Mucosa of stomach (tissue), 1 donor: ENCODE measurements around the gene BICC1.

Experiments used
- H3K27me3 ChIP-seq: one replicate; pipeline ENCODE4 v1.7.0; 2013; ENCODE audit warnings: mild to moderate bottlenecking, low read length; ENCODE audit not compliant: control insufficient read depth, insufficient read depth
- H3K36me3 ChIP-seq: one replicate; pipeline ENCODE4 v1.7.0; 2013; ENCODE audit warnings: low read length; ENCODE audit not compliant: control insufficient read depth, insufficient read depth
- H3K4me1 ChIP-seq: one replicate; pipeline ENCODE4 v1.7.0; 2013; ENCODE audit warnings: mild to moderate bottlenecking, low read length; ENCODE audit not compliant: control insufficient read depth, insufficient read depth
- H3K4me3 ChIP-seq: one replicate; pipeline ENCODE4 v1.7.0; 2013; ENCODE audit warnings: low read length
- H3K9ac ChIP-seq: one replicate; pipeline ENCODE4 v1.7.0; 2013; ENCODE audit warnings: mild to moderate bottlenecking, low read length, moderate library complexity
- H3K9me3 ChIP-seq: one replicate; pipeline ENCODE4 v1.7.0; 2013; ENCODE audit warnings: mild to moderate bottlenecking, low read length, moderate library complexity; ENCODE audit not compliant: control insufficient read depth
- donor health status: Pancreatic carcinoma.

The BICC1 gene

GRCh38 chr10:58818900-58819299, 306.2 kb downstream of the BICC1 start:
- H3K4me3 ChIP-seq, result no peak overlapping the region
- no peaks in the 10 kb centered on the region for H3K36me3 ChIP-seq
- H3K27me3 ChIP-seq, result no peaks in the 10 kb centered on the region
- no peaks in the 10 kb centered on the region for H3K4me1 ChIP-seq
- H3K9ac ChIP-seq, result no peak overlapping the region
- H3K9me3 ChIP-seq, result no peaks in the 10 kb centered on the region

- H3K36me3 ChIP-seq, result no peaks in the 10 kb centered on the region
- no peaks in the 10 kb centered on the region for H3K4me1 ChIP-seq
- H3K9me3 ChIP-seq, result no peaks in the 10 kb centered on the region
- H3K9ac ChIP-seq, result no peak overlapping the region
- no peak overlapping the region for H3K4me3 ChIP-seq
- H3K27me3 ChIP-seq, result no peaks in the 10 kb centered on the region
Measured at GRCh38 chr10:58820386-58820785, 307.7 kb downstream of the BICC1 start.

DNA sequence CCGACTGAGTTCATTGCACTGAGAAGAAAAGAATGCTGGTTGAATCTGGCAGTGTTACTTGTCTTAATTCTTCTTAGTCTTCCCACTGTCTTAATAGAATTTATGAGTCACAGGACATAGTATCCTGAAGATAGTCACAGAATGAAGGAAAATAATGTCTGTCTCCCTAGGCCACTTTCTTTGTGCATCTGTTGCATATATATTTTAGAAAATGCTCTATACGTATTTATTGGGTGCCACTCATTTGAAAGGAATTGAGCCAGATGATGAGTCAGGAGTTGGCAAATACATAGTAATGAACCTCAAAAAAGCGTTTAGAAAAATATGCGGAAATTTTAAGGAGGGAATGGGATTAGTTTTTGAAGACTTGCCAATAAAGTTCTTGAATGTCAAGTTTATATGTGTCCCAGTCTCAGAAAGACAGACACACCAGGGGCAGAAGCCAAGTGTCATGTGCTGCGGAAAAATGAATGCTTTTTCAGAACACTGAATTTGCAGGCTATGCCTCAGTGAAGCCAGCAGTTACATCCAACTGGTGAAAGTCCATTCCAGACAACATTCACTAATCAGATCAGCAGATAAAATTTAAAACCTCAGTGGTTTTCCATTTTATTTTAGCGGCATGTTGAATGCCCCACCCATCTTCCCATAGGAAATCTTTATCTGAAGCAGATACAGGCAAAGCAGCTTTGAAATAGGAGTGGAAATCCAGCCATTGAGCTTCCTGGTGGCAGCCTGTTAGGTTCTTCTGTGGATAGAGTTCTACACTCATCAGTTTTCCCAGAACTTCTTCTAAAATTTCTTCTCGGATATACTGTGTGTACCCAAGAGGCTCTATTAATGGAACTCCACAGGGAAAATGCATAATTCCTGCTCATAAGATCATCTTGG, 308.4 kb downstream of the BICC1 start:
- Histone ChIP-seq H3K4me3 (no peak overlapping the region), H3K27me3 (no peaks in the 10 kb centered on the region), H3K4me1 (no peaks in the 10 kb centered on the region), H3K9ac (no peak overlapping the region), H3K9me3 (no peaks in the 10 kb centered on the region), H3K36me3 (no peaks in the 10 kb centered on the region)

- Histone ChIP-seq H3K9me3 (no peaks in the 10 kb centered on the region), H3K27me3 (no peaks in the 10 kb centered on the region), H3K36me3 (no peaks in the 10 kb centered on the region), H3K4me1 (no peaks in the 10 kb centered on the region), H3K4me3 (no peak overlapping the region), H3K9ac (no peak overlapping the region)
Measured at GRCh38 chr10:58821752-58822056, 309.0 kb downstream of the BICC1 start.

DNA sequence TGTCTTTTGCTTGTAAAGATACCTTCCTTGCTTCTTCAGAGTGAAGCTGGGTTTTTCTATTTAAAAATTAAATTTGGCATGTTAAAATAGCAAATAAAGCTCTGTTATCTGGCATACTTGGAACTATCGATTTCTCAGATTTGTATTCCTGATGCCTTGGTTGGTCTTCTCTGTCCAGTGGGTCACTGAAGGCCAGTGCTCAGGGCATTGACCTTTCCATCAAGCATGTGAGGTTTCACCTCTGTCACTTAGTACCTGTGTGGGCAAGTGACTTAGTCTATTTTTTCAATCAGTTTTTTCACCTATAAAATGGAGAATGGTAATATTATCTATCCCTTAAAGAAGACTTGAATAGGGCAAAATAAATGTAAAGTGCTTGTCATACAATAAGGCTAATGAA, 311.3 kb downstream of the BICC1 start:
- H3K9ac ChIP-seq, result no peak overlapping the region
- no peaks in the 10 kb centered on the region for H3K36me3 ChIP-seq
- no peaks in the 10 kb centered on the region for H3K27me3 ChIP-seq
- H3K4me1 ChIP-seq, result no peaks in the 10 kb centered on the region
- no peak overlapping the region for H3K4me3 ChIP-seq
- H3K9me3 ChIP-seq, result no peaks in the 10 kb centered on the region

GRCh38 chr10:58824396-58824795, 311.7 kb downstream of the BICC1 start:
- no peaks in the 10 kb centered on the region for H3K36me3 ChIP-seq
- H3K27me3 ChIP-seq, result no peaks in the 10 kb centered on the region
- H3K4me1 ChIP-seq, result no peaks in the 10 kb centered on the region
- H3K9ac ChIP-seq, result no peak overlapping the region
- no peaks in the 10 kb centered on the region for H3K9me3 ChIP-seq
- no peak overlapping the region for H3K4me3 ChIP-seq

DNA sequence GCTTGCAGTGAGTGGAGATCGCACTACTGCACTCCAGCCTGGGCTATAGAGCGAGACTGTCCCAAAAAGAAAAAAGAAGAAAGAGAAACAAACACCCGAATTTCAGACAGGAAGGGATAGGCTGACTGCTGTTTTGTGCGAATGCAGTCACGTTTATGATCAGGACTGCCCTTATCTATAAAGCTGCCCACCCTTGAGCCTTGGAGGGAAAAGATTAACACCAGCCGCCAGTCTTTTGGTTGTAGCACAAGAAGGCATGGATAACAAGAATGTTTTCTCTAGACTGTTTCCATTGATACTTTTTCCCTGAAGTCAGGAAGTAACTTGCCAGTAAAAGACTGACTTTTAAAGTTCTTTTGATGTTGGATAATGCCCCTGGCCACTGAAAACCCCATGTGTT, 314.0 kb downstream of the BICC1 start:
- Histone ChIP-seq H3K36me3 (no peaks in the 10 kb centered on the region), H3K27me3 (no peaks in the 10 kb centered on the region), H3K9me3 (no peaks in the 10 kb centered on the region), H3K9ac (no peak overlapping the region), H3K4me3 (no peak overlapping the region), H3K4me1 (no peaks in the 10 kb centered on the region)

- Histone ChIP-seq H3K9me3 (no peaks in the 10 kb centered on the region), H3K4me1 (no peaks in the 10 kb centered on the region), H3K36me3 (no peaks in the 10 kb centered on the region), H3K9ac (no peak overlapping the region), H3K27me3 (no peaks in the 10 kb centered on the region), H3K4me3 (no peak overlapping the region)
Measured at GRCh38 chr10:58827381-58827780, 314.7 kb downstream of the BICC1 start.

GRCh38 chr10:58829839-58830238, 317.2 kb downstream of the BICC1 start:
- Histone ChIP-seq H3K4me3 (no peak overlapping the region), H3K27me3 (no peaks in the 10 kb centered on the region), H3K9me3 (no peaks in the 10 kb centered on the region), H3K4me1 (no peaks in the 10 kb centered on the region), H3K36me3 (no peaks in the 10 kb centered on the region), H3K9ac (no peak overlapping the region)

DNA sequence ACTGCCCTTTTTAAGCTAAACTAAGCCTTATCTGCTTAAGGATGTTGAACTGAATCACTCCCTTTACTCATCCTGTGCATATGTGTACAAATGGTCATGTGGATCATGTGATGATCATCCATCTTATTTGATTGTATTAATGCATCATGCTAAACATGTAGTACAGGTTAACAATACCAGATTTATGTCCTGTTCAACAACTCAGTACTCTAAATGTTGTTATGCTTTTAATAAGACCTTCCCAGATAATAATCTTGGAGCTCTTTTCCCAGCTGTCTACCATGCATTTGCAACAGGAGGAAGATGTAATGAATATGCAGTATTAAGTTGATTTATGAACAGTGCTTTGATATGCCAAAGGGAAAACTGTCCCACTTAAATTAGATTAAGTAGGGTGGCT, 318.0 kb downstream of the BICC1 start:
- H3K27me3 ChIP-seq, result no peaks in the 10 kb centered on the region
- H3K9ac ChIP-seq, result no peak overlapping the region
- H3K4me1 ChIP-seq, result no peaks in the 10 kb centered on the region
- no peak overlapping the region for H3K4me3 ChIP-seq
- no peaks in the 10 kb centered on the region for H3K9me3 ChIP-seq
- no peaks in the 10 kb centered on the region for H3K36me3 ChIP-seq

DNA sequence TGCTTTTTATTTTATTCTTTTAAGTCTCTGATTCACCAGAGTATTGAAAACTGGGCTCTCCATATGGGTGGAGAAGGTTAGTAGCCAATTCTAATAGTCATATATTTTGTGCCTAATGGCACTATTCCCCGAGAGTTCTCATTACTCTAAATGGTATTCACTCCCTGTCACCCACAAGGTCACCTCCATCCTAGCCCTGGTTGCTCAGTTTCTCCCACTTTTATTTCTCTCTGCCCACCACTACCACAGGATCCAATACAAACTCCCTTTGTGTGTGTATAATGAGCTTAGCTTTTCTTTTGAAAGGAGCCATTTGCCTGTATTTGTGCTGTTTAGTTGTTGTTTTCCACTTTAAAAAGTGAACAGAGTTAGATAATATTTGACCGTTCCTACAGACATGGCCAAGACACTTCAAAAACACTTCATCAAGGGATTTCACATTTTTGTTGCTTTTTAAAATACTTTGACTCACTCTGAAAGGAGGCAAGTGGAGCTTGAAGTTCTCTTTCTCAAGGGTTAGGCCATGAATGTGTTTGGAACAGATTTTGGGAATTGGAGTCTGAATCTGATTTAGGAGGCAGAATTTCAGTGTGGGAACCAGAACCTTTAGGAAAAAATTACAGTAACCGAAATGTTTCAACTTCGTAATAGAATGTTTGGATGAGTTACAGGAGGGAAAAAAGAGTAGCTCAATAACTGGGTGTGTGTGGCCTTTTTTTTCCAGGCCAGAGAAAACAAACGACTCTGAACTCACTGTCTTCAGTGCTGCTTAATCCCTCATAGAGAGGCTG, 321.3 kb downstream of the BICC1 start:
- no peaks in the 10 kb centered on the region for H3K27me3 ChIP-seq
- no peaks in the 10 kb centered on the region for H3K4me1 ChIP-seq
- no peak overlapping the region for H3K4me3 ChIP-seq
- no peak overlapping the region for H3K9ac ChIP-seq
- H3K36me3 ChIP-seq, result no peaks in the 10 kb centered on the region
- no peaks in the 10 kb centered on the region for H3K9me3 ChIP-seq

- no peaks in the 10 kb centered on the region for H3K4me1 ChIP-seq
- H3K9me3 ChIP-seq, result no peaks in the 10 kb centered on the region
- H3K27me3 ChIP-seq, result no peaks in the 10 kb centered on the region
- no peak overlapping the region for H3K4me3 ChIP-seq
- H3K9ac ChIP-seq, result no peak overlapping the region
- H3K36me3 ChIP-seq, result no peaks in the 10 kb centered on the region
Measured at GRCh38 chr10:58836176-58836700, 323.6 kb downstream of the BICC1 start.
